ENCODE data around the gene ANKRD55. TPM values are rescaled to one million over a fixed set of nuclear protein-coding genes. Genes with fewer than 3 reads are reported as not detected.

Gene ANKRD55
- total RNA-seq, 2 donors from 2014 or later: 0.27 to 0.29 TPM

- Histone ChIP-seq H3K4me1 (ENCODE audit: control insufficient read depth, insufficient read depth, low read length) (peaks cover 11% of the 10 kb centered on the region), H3K9ac (ENCODE audit: extremely low read depth, low read length, poor library complexity, severe bottlenecking) (no peak overlapping the region), H3K27me3 (ENCODE audit: control insufficient read depth, insufficient read depth, low read length, poor library complexity, severe bottlenecking) (no peaks in the 10 kb centered on the region), H3K36me3 (ENCODE audit: control insufficient read depth, insufficient read depth, low read length) (no peaks in the 10 kb centered on the region), H3K9me3 (ENCODE audit: control insufficient read depth, low read length) (no peaks in the 10 kb centered on the region), H3K4me3 (ENCODE audit: low read length) (no peak overlapping the region), H3K27ac (ENCODE audit: low read depth, low read length) (no peak overlapping the region)
- no peak overlapping the region for H3K27ac Mint-ChIP-seq
- H3K4me1 Mint-ChIP-seq: peaks cover 18% of the 10 kb centered on the region
- no peak for TF ChIP-seq CTCF (conservative IDR thresholded peaks at IDR 0.05)
- WGBS, 2 experiments (ENCODE audit: insufficient coverage in 1 of 2, insufficient read length in 1 of 2): 83 to 94% methylated on average over 4 of the region's 4 CpGs
- H3K9me3 Mint-ChIP-seq: no peaks in the 10 kb centered on the region
- H3K27me3 Mint-ChIP-seq (ENCODE audit: insufficient read depth): no peaks in the 10 kb centered on the region
- H3K4me3 Mint-ChIP-seq: no peak overlapping the region
- H3K36me3 Mint-ChIP-seq (ENCODE audit: low read depth): no peaks in the 10 kb centered on the region
- DNase-seq: no peak
These were observed 56.1 kb downstream of the ANKRD55 start for GRCh38 chr5:56176871-56177533.

- WGBS, 2 experiments (ENCODE audit: insufficient coverage in 1 of 2, insufficient read length in 1 of 2): 94 to 98% methylated on average over 6 of the region's 6 CpGs
- no peak overlapping the region for H3K9ac ChIP-seq (ENCODE audit: extremely low read depth, low read length, poor library complexity, severe bottlenecking)
- no peak overlapping the region for H3K27ac ChIP-seq (ENCODE audit: low read depth, low read length)
- no peaks in the 10 kb centered on the region for H3K9me3 Mint-ChIP-seq
- H3K4me1 Mint-ChIP-seq: peaks cover 18% of the 10 kb centered on the region
- no peak overlapping the region for H3K4me3 Mint-ChIP-seq
- H3K4me1 ChIP-seq (ENCODE audit: control insufficient read depth, insufficient read depth, low read length): peaks cover 11% of the 10 kb centered on the region
- no peaks in the 10 kb centered on the region for H3K36me3 Mint-ChIP-seq (ENCODE audit: low read depth)
- no peak overlapping the region for H3K27ac Mint-ChIP-seq
- TF ChIP-seq CTCF (conservative IDR thresholded peaks at IDR 0.05): no peak
- H3K4me3 ChIP-seq (ENCODE audit: low read length): no peak overlapping the region
- no peaks in the 10 kb centered on the region for H3K36me3 ChIP-seq (ENCODE audit: control insufficient read depth, insufficient read depth, low read length)
- H3K9me3 ChIP-seq (ENCODE audit: control insufficient read depth, low read length): no peaks in the 10 kb centered on the region
- H3K27me3 Mint-ChIP-seq (ENCODE audit: insufficient read depth): no peaks in the 10 kb centered on the region
- DNase-seq: no peak
- H3K27me3 ChIP-seq (ENCODE audit: control insufficient read depth, insufficient read depth, low read length, poor library complexity, severe bottlenecking): no peaks in the 10 kb centered on the region
These were observed 56.9 kb downstream of the ANKRD55 start for GRCh38 chr5:56176155-56176798.

GRCh38 chr5:56175488-56175887 is 57.6 kb downstream of the ANKRD55 start:
- 15% methylated on average over 3 of the region's 3 CpGs; no CpG with 5 or more reads in 1 of the 2 experiments for WGBS, 2 experiments (ENCODE audit: insufficient coverage in 1 of 2, insufficient read length in 1 of 2)
- peak; percentile 76 for DNase-seq

More at GRCh38 chr5:56175488-56175887, 57.6 kb downstream of the ANKRD55 start:
- Mint-ChIP-seq H3K27me3 (ENCODE audit: insufficient read depth) (no peaks in the 10 kb centered on the region), H3K36me3 (ENCODE audit: low read depth) (no peaks in the 10 kb centered on the region), H3K4me3 (no peak overlapping the region), H3K4me1 (peaks cover 18% of the 10 kb centered on the region), H3K9me3 (no peaks in the 10 kb centered on the region), H3K27ac (peak overlapping the region; percentile 42)
- Histone ChIP-seq H3K4me3 (ENCODE audit: low read length) (peak overlapping the region; percentile 24), H3K27ac (ENCODE audit: low read depth, low read length) (no peak overlapping the region), H3K4me1 (ENCODE audit: control insufficient read depth, insufficient read depth, low read length) (peaks cover 11% of the 10 kb centered on the region), H3K9ac (ENCODE audit: extremely low read depth, low read length, poor library complexity, severe bottlenecking) (no peak overlapping the region), H3K27me3 (ENCODE audit: control insufficient read depth, insufficient read depth, low read length, poor library complexity, severe bottlenecking) (no peaks in the 10 kb centered on the region), H3K9me3 (ENCODE audit: control insufficient read depth, low read length) (no peaks in the 10 kb centered on the region), H3K36me3 (ENCODE audit: control insufficient read depth, insufficient read depth, low read length) (no peaks in the 10 kb centered on the region)
- no peak for TF ChIP-seq CTCF (conservative IDR thresholded peaks at IDR 0.05)

Measured in endodermal cell (in vitro differentiated cells).